WTC11 (cell line): Measurements from ENCODE around the gene ABCA1. TPM values are rescaled to one million over a fixed set of nuclear protein-coding genes. Genes with fewer than 3 reads are reported as not detected.

ENCODE experiments used
- ATAC-seq: fragments of 200-7000 bp; cut with Tn5 transposase; 2 replicates; pipeline ENCODE4 v1.10.0; 2021; ENCODE audit warnings: mild to moderate bottlenecking, moderate library complexity
- CTCF ChIA-PET: fragments of 300-600 bp; sonication (Branson Sonifier 250); formaldehyde crosslinking; loops from one replicate; lab custom pipeline; 2021; ENCODE audit warnings: antibody characterized with exemption; lab: Charles Lee
- POLR2A ChIA-PET: fragments of 350-600 bp; sonication (Branson Sonifier 250); formaldehyde crosslinking; loops from one replicate; lab custom pipeline; 2021; ENCODE audit warnings: antibody characterized with exemption; lab: Charles Lee
- DNase-seq: peaks from one replicate; pipeline ENCODE4 v3.0.0; 2021; ENCODE audit warnings: low spot score
- H3K27ac Mint-ChIP-seq: 2 replicates; pipeline ENCODE4 v1.8.0; 2021; ENCODE audit warnings: mixed read lengths
- H3K27me3 Mint-ChIP-seq: 2 replicates; pipeline ENCODE4 v1.8.0; 2021; ENCODE audit warnings: low read depth, mild to moderate bottlenecking, moderate library complexity, mixed read lengths
- H3K36me3 Mint-ChIP-seq: 2 replicates; pipeline ENCODE4 v1.8.0; 2021; ENCODE audit warnings: mixed read lengths
- H3K4me1 Mint-ChIP-seq: 2 replicates; pipeline ENCODE4 v1.8.0; 2022; ENCODE audit warnings: mixed read lengths
- H3K4me3 Mint-ChIP-seq: 2 replicates; pipeline ENCODE4 v1.8.0; 2021; ENCODE audit warnings: mild to moderate bottlenecking, moderate library complexity, mixed read lengths
- H3K9me3 Mint-ChIP-seq: 2 replicates; pipeline ENCODE4 v1.8.0; 2021; ENCODE audit warnings: mixed read lengths
- CREM ChIP-seq: sonication (generic); formaldehyde crosslinking; IDR thresholded peaks from 2 replicates; pipeline ENCODE4 v1.8.1; 2022; ENCODE audit warnings: mild to moderate bottlenecking, missing genetic modification reagents, moderate library complexity
- ESRRA ChIP-seq: sonication (generic); formaldehyde crosslinking; IDR thresholded peaks from 2 replicates; pipeline ENCODE4 v1.8.1; 2022; ENCODE audit warnings: mild to moderate bottlenecking, missing genetic modification reagents, borderline replicate concordance
- FOXP1 ChIP-seq: sonication (generic); formaldehyde crosslinking; IDR thresholded peaks from 2 replicates; pipeline ENCODE4 v1.8.0; 2022; ENCODE audit warnings: missing genetic modification reagents, mild to moderate bottlenecking, moderate library complexity, borderline replicate concordance
- GABPB1 ChIP-seq: sonication (generic); formaldehyde crosslinking; IDR thresholded peaks from 2 replicates; pipeline ENCODE4 v1.8.1; 2023; ENCODE audit warnings: mild to moderate bottlenecking, missing genetic modification reagents
- GTF2I ChIP-seq: fragments of 250-450 bp; sonication (Bioruptor Pico); conservative IDR thresholded peaks from 2 replicates; pipeline ENCODE4 v1.4.0; 2021; ENCODE audit warnings: mild to moderate bottlenecking
- HMGA2 ChIP-seq: fragments of 250-450 bp; sonication (Bioruptor Pico); IDR thresholded peaks from 2 replicates; pipeline ENCODE4 v1.4.0; 2021; ENCODE audit warnings: mild to moderate bottlenecking, moderate library complexity
- JUN ChIP-seq: sonication (generic); formaldehyde crosslinking; IDR thresholded peaks from 2 replicates; pipeline ENCODE4 v1.8.0; 2023; ENCODE audit warnings: mild to moderate bottlenecking, missing genetic modification reagents
- KAT7 ChIP-seq: sonication (generic); formaldehyde crosslinking; IDR thresholded peaks from 2 replicates; pipeline ENCODE4 v1.8.1; 2023; ENCODE audit warnings: missing genetic modification reagents, mild to moderate bottlenecking, borderline replicate concordance
- MXD4 ChIP-seq: fragments of 250-450 bp; sonication (Bioruptor Pico); IDR thresholded peaks from 2 replicates; pipeline ENCODE4 v1.8.0; 2021; ENCODE audit warnings: mild to moderate bottlenecking, moderate library complexity, borderline replicate concordance
- NFATC4 ChIP-seq: fragments of 250-450 bp; sonication (Bioruptor Pico); IDR thresholded peaks from 2 replicates; pipeline ENCODE4 v1.9.0; 2021; ENCODE audit warnings: mild to moderate bottlenecking
- NR1H2 ChIP-seq: sonication (generic); formaldehyde crosslinking; IDR thresholded peaks from 2 replicates; pipeline ENCODE4 v1.9.0; 2021; ENCODE audit warnings: mild to moderate bottlenecking, moderate library complexity, missing genetic modification reagents
- SMAD4 ChIP-seq: sonication (generic); formaldehyde crosslinking; IDR thresholded peaks from 2 replicates; pipeline ENCODE4 v1.8.0; 2022; ENCODE audit warnings: mild to moderate bottlenecking, missing genetic modification reagents
- SP1 ChIP-seq: sonication (generic); formaldehyde crosslinking; conservative IDR thresholded peaks from 2 replicates; pipeline ENCODE4 v1.8.1; 2022; ENCODE audit warnings: missing genetic modification reagents
- TCF7 ChIP-seq: sonication (generic); formaldehyde crosslinking; IDR thresholded peaks from 2 replicates; pipeline ENCODE4 v1.8.0; 2022; ENCODE audit warnings: mild to moderate bottlenecking, low read depth, missing genetic modification reagents, moderate library complexity
- ZNF232 ChIP-seq: sonication (generic); formaldehyde crosslinking; IDR thresholded peaks from 2 replicates; pipeline ENCODE4 v1.8.0; 2022; ENCODE audit warnings: mild to moderate bottlenecking, missing genetic modification reagents
- ZNF317 ChIP-seq: sonication (generic); formaldehyde crosslinking; IDR thresholded peaks from 2 replicates; pipeline ENCODE4 v1.8.1; 2023; ENCODE audit warnings: low read depth, mild to moderate bottlenecking, moderate library complexity, missing genetic modification reagents, borderline replicate concordance
- ZNF423 ChIP-seq: fragments of 250-450 bp; sonication (Bioruptor Pico); IDR thresholded peaks from 2 replicates; pipeline ENCODE4 v2.1.2; 2022; ENCODE audit warnings: mild to moderate bottlenecking, moderate library complexity
- total RNA-seq: library from RNA; stranded (reverse); gene quantifications from 3 replicates; pipeline ENCODE4 v1.2.3, GENCODE V29; 2021
- TF ChIP-seq, protein P1 (sequence below): fragments of 250-450 bp; sonication (Bioruptor Pico); conservative IDR thresholded peaks from 2 replicates; pipeline ENCODE4 v1.9.0; 2021; ENCODE audit warnings: mild to moderate bottlenecking
- TF ChIP-seq, protein P2 (sequence below): sonication (generic); formaldehyde crosslinking; IDR thresholded peaks from 2 replicates; pipeline ENCODE4 v1.8.1; 2022; ENCODE audit warnings: low read depth, mild to moderate bottlenecking, moderate library complexity, missing genetic modification reagents, borderline replicate concordance
- TF ChIP-seq, protein P3 (sequence below): sonication (generic); formaldehyde crosslinking; IDR thresholded peaks from 2 replicates; pipeline ENCODE4 v1.8.1; 2022; ENCODE audit warnings: mild to moderate bottlenecking, missing genetic modification reagents, moderate library complexity, borderline replicate concordance
- TF ChIP-seq, protein P4 (sequence below): fragments of 250-450 bp; sonication (Bioruptor Pico); IDR thresholded peaks from 2 replicates; pipeline ENCODE4 v1.9.0; 2021; ENCODE audit warnings: moderate library complexity, mild to moderate bottlenecking, inconsistent platforms, borderline replicate concordance
- TF ChIP-seq, protein P5 (sequence below): fragments of 250-450 bp; sonication (Bioruptor Pico); IDR thresholded peaks from 2 replicates; pipeline ENCODE4 v1.9.0; 2021; ENCODE audit warnings: mild to moderate bottlenecking
- TF ChIP-seq, protein P6 (sequence below): sonication (generic); formaldehyde crosslinking; IDR thresholded peaks from 2 replicates; pipeline ENCODE4 v1.8.1; 2023; ENCODE audit warnings: mild to moderate bottlenecking, missing genetic modification reagents, moderate library complexity
- TF ChIP-seq, protein P7 (sequence below): sonication (generic); formaldehyde crosslinking; IDR thresholded peaks from 2 replicates; pipeline ENCODE4 v1.8.1; 2023; ENCODE audit warnings: mild to moderate bottlenecking, missing genetic modification reagents, moderate library complexity

Gene ABCA1
- total RNA-seq, 1 experiment from 2014 or later: 7.8 TPM

DNA sequence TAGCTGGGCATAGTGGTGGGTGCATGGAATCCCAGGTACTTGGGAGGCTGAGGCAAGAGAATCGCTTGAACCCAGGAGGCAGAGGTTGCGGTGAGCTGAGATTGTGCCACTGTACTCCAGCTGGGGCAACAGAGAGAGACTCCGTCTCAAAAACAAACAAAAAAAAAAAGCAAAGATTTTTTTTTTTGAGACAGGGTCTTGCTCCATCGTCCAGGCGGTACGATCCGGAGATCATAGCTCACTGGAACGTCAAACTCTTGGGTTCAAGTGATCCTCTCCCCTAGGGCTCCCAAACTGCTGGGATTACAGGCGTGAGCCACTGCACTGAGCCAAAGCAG, 37.6 kb downstream of the ABCA1 start:
- CTCF ChIA-PET: interaction anchor here (0.9 kb wide), 1 partner anchor 27 kb away, joined by 3 read pairs; no protein-coding TSS in a partner anchor
- H3K4me3 Mint-ChIP-seq: no peak overlapping the region
- H3K9me3 Mint-ChIP-seq: no peaks in the 10 kb centered on the region
- POLR2A ChIA-PET: interaction anchor here (0.6 kb wide), 1 partner anchor 356 kb away, joined by 4 read pairs; no protein-coding TSS in a partner anchor
- H3K27me3 Mint-ChIP-seq: peaks cover 17% of the 10 kb centered on the region
- ATAC-seq (no peak), DNase-seq (no peak)
- TF ChIP-seq ZNF423 (no peak), GABPB1 (CRISPR knock-in tag) (peak; percentile 26; the same call in 1 of the 2 replicates), SP1 (CRISPR knock-in tag) (no peak), ZNF317 (no peak)
- TF ChIP-seq, protein P1, sequence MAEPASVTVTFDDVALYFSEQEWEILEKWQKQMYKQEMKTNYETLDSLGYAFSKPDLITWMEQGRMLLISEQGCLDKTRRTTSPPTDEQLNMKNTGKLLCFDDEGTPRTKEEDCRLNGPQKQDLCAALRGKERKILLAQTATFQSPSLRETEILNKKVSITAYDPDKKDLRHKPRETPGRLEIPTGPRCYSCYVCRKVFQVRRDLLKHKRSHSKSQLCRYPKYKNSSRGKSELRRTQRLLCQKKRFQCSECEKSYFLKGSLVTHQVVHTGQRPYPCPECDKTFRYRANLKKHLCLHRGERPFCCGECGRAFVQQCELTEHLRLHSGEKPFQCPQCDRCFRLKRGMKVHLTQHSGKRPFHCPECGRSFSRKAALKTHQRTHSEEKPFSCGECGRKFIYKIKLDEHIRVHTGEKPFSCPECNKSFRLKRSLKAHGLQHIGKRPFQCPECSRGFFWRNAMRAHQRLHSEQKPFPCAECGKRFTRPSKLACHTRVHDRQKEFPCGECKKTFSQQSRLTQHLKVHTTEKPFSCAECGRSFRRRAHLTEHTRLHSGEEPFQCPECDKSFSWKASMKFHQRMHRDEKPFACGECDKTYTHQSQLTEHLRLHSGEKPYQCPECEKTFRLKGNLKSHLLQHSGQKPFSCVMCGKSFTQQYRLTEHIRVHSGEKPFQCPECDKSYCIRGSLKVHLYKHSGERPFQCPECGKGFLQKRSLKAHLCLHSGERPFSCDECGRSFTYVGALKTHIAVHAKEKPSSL (CRISPR knock-in tag): no peak
- 0 out of 2 replicates have a peak, but pooled peaks cover 5% of the 10 kb centered on the region for H3K36me3 Mint-ChIP-seq
- H3K4me1 Mint-ChIP-seq: peaks cover 42% of the 10 kb centered on the region
- H3K27ac Mint-ChIP-seq: no peak overlapping the region

DNA sequence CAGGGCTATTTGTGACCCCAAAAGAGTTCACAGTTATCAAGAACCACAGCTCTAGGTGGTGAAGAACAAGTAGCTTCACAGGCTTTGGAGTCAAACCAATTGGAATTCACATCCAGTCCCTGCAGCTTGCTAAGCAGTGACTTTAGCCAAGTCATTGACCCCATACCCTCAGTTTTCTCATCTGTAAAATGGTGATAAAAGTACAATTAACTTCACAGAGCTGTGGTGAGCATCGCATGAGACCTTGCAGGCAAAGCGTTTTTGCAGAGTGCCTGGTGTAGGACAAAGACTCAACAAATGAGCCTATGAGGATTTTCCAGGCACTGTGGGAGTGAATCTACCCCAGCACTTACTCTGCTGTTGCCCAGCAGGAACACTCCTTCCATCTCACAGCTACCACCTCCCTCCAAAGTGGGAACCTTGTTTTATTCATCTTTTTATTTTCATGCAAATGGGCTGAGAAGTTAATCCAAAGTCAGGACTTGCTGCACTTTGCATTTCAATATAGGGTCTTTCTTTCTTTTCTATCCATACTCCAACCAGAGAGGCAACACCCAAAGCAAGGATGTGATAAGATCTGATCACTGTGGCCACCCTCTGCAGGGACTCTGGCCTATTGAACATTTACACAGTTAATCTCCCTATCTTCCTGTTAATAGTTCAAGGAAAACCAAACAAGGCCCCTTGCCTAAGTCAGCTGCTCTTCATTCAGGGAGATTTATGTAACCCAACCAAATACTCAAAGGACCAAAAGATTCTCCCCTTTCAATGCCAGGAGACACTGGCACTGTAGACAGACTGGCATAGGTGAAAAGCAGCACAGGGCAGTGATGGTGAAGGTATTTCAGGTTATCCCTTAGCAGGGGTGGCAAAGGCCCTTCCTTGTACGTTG, 41.9 kb downstream of the ABCA1 start:
- peak overlapping the region; percentile 70 for H3K27ac Mint-ChIP-seq
- 0 out of 2 replicates have a peak, but pooled peaks cover 5% of the 10 kb centered on the region for H3K36me3 Mint-ChIP-seq
- no peak overlapping the region; the same call in 1 of the 2 replicates for H3K4me3 Mint-ChIP-seq
- POLR2A ChIA-PET: interaction anchor here (1.3 to 1.5 kb wide), 2 partner anchors 17 to 23 kb away, joined by 4 to 5 read pairs; no protein-coding TSS in a partner anchor
- CTCF ChIA-PET: interaction anchor here (0.6 to 2.9 kb wide), 4 partner anchors 17 to 47 kb away, joined by 3 to 15 read pairs (median 5); no protein-coding TSS in a partner anchor
- peaks cover 84% of the 10 kb centered on the region for H3K4me1 Mint-ChIP-seq
- DNase-seq (no peak), ATAC-seq (peak; percentile 85)
- H3K9me3 Mint-ChIP-seq: no peaks in the 10 kb centered on the region
- H3K27me3 Mint-ChIP-seq: peaks cover 33% of the 10 kb centered on the region
- TF ChIP-seq, protein P2, sequence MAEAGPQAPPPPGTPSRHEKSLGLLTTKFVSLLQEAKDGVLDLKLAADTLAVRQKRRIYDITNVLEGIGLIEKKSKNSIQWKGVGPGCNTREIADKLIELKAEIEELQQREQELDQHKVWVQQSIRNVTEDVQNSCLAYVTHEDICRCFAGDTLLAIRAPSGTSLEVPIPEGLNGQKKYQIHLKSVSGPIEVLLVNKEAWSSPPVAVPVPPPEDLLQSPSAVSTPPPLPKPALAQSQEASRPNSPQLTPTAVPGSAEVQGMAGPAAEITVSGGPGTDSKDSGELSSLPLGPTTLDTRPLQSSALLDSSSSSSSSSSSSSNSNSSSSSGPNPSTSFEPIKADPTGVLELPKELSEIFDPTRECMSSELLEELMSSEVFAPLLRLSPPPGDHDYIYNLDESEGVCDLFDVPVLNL (CRISPR knock-in tag): no peak
- TF ChIP-seq NR1H2 (CRISPR knock-in tag) (no peak), NFATC4 (CRISPR knock-in tag) (no peak), CREM (CRISPR knock-in tag) (no peak), TCF7 (CRISPR knock-in tag) (no peak), MXD4 (no peak), ZNF232 (CRISPR knock-in tag) (no peak), JUN (no peak), GTF2I (CRISPR knock-in tag) (peak; percentile 60; the same call in 1 of the 2 replicates), KAT7 (no peak), ZNF423 (peak; percentile 87), ESRRA (no peak), SMAD4 (CRISPR knock-in tag) (no peak), FOXP1 (no peak), HMGA2 (CRISPR knock-in tag) (no peak)
- TF ChIP-seq, protein P3, sequence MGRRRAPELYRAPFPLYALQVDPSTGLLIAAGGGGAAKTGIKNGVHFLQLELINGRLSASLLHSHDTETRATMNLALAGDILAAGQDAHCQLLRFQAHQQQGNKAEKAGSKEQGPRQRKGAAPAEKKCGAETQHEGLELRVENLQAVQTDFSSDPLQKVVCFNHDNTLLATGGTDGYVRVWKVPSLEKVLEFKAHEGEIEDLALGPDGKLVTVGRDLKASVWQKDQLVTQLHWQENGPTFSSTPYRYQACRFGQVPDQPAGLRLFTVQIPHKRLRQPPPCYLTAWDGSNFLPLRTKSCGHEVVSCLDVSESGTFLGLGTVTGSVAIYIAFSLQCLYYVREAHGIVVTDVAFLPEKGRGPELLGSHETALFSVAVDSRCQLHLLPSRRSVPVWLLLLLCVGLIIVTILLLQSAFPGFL: no peak
- TF ChIP-seq, protein P4, sequence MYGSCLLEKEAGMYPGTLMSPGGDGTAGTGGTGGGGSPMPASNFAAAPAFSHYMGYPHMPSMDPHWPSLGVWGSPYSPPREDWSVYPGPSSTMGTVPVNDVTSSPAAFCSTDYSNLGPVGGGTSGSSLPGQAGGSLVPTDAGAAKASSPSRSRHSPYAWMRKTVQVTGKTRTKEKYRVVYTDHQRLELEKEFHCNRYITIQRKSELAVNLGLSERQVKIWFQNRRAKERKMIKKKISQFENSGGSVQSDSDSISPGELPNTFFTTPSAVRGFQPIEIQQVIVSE (CRISPR knock-in tag): no peak
- TF ChIP-seq, protein P5, sequence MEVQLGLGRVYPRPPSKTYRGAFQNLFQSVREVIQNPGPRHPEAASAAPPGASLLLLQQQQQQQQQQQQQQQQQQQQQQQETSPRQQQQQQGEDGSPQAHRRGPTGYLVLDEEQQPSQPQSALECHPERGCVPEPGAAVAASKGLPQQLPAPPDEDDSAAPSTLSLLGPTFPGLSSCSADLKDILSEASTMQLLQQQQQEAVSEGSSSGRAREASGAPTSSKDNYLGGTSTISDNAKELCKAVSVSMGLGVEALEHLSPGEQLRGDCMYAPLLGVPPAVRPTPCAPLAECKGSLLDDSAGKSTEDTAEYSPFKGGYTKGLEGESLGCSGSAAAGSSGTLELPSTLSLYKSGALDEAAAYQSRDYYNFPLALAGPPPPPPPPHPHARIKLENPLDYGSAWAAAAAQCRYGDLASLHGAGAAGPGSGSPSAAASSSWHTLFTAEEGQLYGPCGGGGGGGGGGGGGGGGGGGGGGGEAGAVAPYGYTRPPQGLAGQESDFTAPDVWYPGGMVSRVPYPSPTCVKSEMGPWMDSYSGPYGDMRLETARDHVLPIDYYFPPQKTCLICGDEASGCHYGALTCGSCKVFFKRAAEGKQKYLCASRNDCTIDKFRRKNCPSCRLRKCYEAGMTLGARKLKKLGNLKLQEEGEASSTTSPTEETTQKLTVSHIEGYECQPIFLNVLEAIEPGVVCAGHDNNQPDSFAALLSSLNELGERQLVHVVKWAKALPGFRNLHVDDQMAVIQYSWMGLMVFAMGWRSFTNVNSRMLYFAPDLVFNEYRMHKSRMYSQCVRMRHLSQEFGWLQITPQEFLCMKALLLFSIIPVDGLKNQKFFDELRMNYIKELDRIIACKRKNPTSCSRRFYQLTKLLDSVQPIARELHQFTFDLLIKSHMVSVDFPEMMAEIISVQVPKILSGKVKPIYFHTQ (CRISPR knock-in tag): no peak
- TF ChIP-seq, protein P6, sequence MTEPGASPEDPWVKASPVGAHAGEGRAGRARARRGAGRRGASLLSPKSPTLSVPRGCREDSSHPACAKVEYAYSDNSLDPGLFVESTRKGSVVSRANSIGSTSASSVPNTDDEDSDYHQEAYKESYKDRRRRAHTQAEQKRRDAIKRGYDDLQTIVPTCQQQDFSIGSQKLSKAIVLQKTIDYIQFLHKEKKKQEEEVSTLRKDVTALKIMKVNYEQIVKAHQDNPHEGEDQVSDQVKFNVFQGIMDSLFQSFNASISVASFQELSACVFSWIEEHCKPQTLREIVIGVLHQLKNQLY (CRISPR knock-in tag): no peak
- TF ChIP-seq, protein P7, sequence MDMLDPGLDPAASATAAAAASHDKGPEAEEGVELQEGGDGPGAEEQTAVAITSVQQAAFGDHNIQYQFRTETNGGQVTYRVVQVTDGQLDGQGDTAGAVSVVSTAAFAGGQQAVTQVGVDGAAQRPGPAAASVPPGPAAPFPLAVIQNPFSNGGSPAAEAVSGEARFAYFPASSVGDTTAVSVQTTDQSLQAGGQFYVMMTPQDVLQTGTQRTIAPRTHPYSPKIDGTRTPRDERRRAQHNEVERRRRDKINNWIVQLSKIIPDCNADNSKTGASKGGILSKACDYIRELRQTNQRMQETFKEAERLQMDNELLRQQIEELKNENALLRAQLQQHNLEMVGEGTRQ (CRISPR knock-in tag): no peak
